Upper lobe of left lung (tissue), 4 donors: ENCODE measurements around the gene IPMK.
A peak's percentile ranks its signal among the peaks of the same experiment; 100 is the strongest.

ENCODE experiments used
- CTCF ChIP-seq, 6 experiments: fragments of 450-650 bp in 4 of 6; fragments of 200-600 bp in 2 of 6; sonication (generic) in 2 of 6; IDR thresholded peaks; one replicate each; pipeline ENCODE4 v1.5.1; 2016 to 2019; ENCODE audit warnings: antibody characterized with exemption in 6 of 6
- EP300 ChIP-seq, 4 donors: sonication (generic); formaldehyde crosslinking; IDR thresholded peaks; one replicate each; pipeline ENCODE4 v1.5.1; 2017; ENCODE audit warnings: antibody characterized with exemption in 4 of 4, control low read depth in 2 of 4
- POLR2A ChIP-seq, 4 donors: fragments of 450-650 bp; IDR thresholded peaks; one replicate each; pipeline ENCODE4 v1.5.1; 2016 to 2017; ENCODE audit warnings: antibody characterized with exemption in 4 of 4, mild to moderate bottlenecking in 2 of 4
- POLR2AphosphoS5 ChIP-seq, 2 donors: sonication (generic); formaldehyde crosslinking; IDR thresholded peaks; one replicate each; pipeline ENCODE4 v1.5.1; 2017; ENCODE audit warnings: antibody characterized with exemption in 2 of 2

- peak in 2 of 4 donors; percentile 40 to 41 for TF ChIP-seq POLR2A (IDR thresholded peaks at IDR 0.05)
- peak in 1 of 6 experiments; percentile 13 for TF ChIP-seq CTCF (IDR thresholded peaks at IDR 0.05)
- TF ChIP-seq POLR2AphosphoS5 (IDR thresholded peaks at IDR 0.05) = peak; percentile 46 to 55
- TF ChIP-seq EP300 (IDR thresholded peaks at IDR 0.05) = peak in 1 of 4 donors; percentile 25
Measured at GRCh38 chr10:58266826-58267712, 625 bp downstream of the IPMK start.
